Prostate gland (tissue), 2 donors: Measurements from ENCODE around the gene PDE6A.

Experiments
- CTCF ChIP-seq, 4 experiments: fragments of 200-600 bp in 2 of 4; fragments of 450-650 bp in 2 of 4; sonication (generic) in 2 of 4; IDR thresholded peaks; 1 replicate in 3 of 4; 2 replicates in 1 of 4; pipeline ENCODE4 v1.5.1; 2016 to 2019; ENCODE audit warnings: antibody characterized with exemption in 4 of 4, mild to moderate bottlenecking in 2 of 4, moderate library complexity in 2 of 4
- POLR2AphosphoS5 ChIP-seq: sonication (generic); formaldehyde crosslinking; IDR thresholded peaks from one replicate; pipeline ENCODE4 v1.6.1; 2017; ENCODE audit warnings: antibody characterized with exemption

- peak; percentile 74 for TF ChIP-seq POLR2AphosphoS5
- no peak for TF ChIP-seq CTCF (IDR thresholded peaks at IDR 0.05)
These were observed 119.7 kb downstream of the PDE6A start for GRCh38 chr5:149824846-149825245.
